HG02970 (cell line): ENCODE measurements around the gene ETS1.

ENCODE experiments used
- ATAC-seq: cut with Tn5 transposase; IDR thresholded peaks from one replicate; pipeline ENCODE4 v1.9.1; 2021; ENCODE audit warnings: mild to moderate bottlenecking, moderate library complexity, moderate number of reproducible peaks; ENCODE audit not compliant: unreplicated experiment, low FRiP score

The ETS1 gene, protein sequence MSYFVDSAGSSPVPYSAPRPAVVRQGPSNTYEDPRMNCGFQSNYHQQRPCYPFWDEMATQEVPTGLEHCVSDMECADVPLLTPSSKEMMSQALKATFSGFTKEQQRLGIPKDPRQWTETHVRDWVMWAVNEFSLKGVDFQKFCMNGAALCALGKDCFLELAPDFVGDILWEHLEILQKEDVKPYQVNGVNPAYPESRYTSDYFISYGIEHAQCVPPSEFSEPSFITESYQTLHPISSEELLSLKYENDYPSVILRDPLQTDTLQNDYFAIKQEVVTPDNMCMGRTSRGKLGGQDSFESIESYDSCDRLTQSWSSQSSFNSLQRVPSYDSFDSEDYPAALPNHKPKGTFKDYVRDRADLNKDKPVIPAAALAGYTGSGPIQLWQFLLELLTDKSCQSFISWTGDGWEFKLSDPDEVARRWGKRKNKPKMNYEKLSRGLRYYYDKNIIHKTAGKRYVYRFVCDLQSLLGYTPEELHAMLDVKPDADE

GRCh38 chr11:128587415-128587814 lies at the start of gene ETS1:
Gene ETS1, minus strand, starts transcription at chr11:128587558. Its CDS starts 14,428 bp downstream, at chr11:128573130.
- no peak for ATAC-seq

- no peak for ATAC-seq
Measured at GRCh38 chr11:128634395-128634794, 47.0 kb upstream of the ETS1 start.

DNA sequence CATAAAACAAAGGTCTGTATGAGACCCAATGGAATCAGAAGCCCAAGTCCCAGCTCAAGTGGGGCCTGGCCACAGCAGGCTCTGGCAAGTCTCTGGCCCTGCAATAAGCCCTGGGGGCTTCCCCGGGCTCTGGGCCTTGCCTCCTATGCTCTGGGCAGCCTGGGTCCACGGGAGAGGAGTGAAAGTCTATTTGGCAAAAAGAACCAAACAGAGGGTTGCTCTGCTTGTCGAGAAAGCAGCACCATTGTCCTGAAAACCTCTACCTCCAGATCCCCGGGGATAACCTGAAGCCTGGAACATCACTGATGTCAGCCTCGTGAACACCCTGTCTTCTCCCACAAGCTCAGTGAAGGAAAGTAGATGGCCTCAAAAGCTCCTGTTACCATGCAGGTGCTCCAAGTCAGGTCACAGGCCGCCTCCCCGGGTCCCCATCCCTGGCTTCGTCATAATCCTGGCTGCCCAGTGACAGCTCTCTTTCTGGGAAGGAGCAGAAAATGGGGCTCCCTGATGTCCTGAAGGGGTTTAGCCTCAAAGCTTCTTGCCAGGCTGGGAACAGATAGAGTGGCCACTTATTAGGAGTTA lies 46.1 kb upstream of the ETS1 start:
- no peak for ATAC-seq

- no peak for ATAC-seq
Measured at GRCh38 chr11:128632141-128632791, 44.9 kb upstream of the ETS1 start.

DNA sequence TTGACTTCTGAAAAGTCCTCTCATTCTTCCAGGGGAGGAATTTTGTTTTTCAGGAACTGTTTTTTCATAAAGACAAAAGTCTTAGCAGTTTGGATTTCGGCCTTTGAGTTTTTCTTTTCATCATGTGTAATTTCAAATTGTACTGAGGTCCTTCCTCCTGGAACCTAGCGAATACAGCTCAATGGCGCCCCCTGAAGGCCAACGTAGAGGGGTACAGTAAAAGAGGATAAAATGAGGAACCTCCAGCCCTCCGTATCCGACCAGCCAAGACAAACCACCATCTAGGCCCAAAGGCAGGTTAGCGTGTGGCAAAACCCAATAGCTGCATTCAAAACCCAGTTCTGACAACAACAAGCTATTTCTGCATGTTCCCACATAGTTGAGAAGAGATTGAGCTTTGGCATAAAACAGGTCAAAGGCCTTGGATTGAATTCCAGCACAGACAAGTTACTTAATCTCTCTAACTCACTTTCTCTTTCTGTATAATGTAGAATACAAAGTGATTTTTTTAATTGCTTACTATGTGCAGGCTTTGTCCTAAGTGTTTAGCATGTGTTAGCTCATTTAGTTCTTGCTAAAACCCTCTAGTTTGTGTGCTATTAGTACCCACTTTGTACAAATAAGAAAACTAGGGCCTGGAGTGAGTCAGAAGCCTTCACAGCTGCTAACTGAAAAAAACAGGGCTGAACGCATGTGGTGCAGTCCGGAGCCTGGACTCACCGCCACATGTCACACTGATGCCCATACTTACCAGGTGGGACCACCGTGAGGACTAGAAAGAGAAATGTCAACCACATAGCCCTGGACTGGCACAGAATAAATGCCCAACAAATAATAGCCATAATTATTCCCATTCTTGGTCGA lies 43.2 kb upstream of the ETS1 start:
- peak; percentile 63 for ATAC-seq

DNA sequence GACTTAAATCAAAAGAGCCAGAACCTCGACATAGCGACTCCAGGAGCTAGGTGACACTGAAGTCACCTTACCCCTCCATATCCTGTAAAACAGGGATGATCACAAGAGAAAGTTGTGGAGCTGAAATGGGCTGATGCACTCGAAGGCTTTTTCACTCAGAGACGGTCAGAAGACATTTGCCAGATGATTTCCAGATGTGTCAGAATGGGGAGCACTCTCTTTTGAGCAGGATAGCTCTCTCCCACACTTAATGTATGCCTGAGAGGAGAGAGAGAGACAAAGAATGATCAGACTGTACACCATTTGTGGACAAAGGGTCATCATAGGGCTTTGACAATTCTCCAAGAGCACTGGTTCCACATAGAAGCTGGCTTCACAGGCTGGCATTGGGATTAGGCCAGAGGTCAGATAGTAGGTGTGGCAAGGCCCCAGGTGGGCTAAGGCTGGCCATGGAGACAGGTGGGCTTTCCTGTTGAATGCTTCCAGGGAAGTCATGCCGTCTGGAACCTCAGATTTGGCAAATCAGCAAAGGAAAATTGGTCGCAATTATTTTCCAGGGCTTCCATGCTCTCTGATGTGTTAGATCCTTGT lies 42.3 kb upstream of the ETS1 start:
- ATAC-seq, result no peak

- ATAC-seq, result no peak
Measured at GRCh38 chr11:128628686-128629085, 41.3 kb upstream of the ETS1 start.

DNA sequence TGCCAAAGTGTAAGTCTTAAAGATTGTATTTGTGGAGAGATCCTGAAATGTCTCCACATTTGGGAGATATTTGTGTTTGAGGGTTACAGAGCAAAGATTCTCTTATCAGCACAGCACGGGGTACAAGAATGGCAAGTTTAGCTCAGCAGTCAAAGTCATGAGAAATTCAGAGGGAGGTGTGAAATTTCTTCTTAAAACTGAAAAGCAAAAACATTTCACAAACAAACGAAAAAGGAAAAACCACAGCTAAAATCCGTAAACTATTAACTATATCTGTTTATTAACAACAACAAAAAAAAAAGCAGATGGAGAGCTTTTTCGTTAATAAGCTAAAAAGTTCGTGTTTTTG lies 40.9 kb upstream of the ETS1 start:
- ATAC-seq, result no peak

DNA sequence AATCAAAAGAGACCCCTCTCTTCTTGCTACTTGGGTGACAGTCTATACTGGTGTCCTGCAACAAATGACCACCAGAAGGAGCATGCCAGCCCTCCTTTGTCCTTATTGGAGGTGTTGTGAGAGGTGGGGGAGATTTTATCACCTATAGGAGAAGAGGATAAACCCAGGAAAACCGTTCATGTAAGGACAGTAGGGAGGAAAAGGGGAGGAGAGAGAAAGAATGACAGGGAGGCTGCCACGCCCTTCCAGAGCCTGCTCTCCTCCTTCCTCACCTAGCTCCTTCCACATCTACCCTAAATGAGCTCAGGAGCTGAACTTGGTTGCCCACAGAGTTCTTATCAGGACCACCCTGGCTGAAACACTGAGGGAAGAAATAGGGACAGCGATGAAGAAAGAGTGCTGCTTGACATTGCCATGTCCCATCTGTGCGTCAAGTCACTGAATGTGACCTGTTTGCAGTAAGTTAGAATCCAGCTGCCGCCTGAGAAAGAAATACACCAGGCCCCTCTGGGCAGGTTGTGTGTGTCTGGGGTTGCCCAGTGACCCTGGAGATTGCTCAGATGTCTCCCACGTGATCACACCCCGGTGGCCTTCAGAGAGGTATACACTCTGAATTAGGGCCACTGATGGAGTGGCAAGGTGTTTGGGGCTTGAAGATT lies 40.4 kb upstream of the ETS1 start:
- no peak for ATAC-seq

- no peak for ATAC-seq
Measured at GRCh38 chr11:128626913-128627665, 39.7 kb upstream of the ETS1 start.

DNA sequence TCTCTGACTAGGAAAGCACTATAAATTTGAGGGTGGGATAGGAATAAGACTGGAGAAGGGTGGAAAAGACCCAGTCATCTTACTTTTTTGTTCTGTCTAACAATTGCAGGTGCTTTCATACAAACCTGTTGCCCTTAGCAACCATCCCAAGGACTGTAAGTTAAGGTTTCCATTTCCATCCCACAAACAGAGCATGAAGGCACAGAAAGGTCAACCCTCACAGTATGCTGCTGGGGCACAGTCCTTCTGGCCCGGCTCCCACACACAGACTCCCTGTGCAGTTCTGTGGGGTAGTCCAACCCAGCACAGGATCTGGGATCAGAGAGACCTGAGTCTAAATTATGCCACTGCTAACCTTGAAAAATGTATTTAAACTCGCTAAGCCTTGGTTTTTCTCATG lies 38.4 kb upstream of the ETS1 start:
- no peak for ATAC-seq

GRCh38 chr11:128625326-128625725 lies 38.0 kb upstream of the ETS1 start:
- no peak for ATAC-seq

DNA sequence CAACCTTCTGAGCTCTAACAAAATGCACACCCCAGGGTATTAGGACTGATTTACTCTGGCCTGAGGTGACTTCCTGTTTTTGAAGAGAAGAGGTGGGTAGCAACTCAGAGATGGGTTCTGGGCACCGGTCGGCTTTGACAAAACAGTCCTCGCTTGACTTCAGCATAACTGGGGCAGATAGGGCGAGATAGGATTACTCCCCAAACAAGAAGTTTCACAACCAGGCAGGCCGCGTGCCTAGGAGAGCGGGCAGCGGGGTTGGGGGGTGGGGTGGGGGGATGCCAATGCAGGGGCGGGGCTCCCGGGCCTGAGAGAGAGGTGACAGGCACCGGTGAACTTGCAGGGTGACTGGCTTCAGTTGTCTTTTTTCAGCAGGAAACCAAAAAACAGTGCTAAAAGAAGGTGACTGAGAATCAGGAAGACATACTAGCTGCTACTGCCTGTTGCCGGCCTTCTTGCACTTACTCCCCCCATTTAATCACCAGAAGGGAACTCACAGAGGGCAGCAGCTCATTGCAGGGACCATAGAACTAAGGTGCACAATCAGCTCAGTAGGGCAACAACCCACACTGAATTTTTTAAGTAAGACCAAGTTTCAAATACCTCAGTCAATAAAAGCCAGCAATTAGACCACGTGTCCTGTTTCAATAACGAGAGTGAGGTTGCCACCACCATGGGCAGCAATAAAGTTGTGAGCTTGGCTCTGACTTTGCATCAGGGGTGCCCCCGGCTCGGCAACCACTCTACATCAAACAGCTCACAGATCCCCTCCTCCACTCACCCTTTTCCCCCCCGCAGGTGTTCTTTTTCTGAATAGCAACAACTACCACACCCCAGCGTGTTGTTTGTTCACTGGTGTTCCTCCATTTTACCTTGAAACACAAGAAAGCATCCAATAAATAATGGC lies 37.2 kb upstream of the ETS1 start:
- no peak for ATAC-seq

DNA sequence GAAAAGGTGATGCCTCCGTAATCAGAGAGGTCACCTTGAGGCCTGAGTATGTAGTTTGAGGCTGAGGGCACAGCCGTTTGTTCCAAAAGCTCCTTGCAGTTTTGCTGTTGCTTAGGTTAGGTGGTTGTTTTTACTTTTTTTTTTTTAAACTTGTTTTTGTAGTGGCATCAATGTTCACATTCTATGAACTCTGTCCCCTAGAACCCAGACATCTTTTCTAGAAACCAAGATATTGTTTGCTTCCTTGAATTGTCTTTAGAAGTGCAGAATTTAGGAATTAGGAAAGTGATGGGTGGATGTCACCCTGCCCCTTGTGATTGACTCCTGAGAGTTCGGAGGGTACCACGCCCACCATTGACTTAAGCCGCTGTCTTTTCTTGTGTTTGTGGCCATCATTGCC lies 35.7 kb upstream of the ETS1 start:
- no peak for ATAC-seq

GRCh38 chr11:128621601-128622501 lies 34.5 kb upstream of the ETS1 start:
- ATAC-seq, result no peak

DNA sequence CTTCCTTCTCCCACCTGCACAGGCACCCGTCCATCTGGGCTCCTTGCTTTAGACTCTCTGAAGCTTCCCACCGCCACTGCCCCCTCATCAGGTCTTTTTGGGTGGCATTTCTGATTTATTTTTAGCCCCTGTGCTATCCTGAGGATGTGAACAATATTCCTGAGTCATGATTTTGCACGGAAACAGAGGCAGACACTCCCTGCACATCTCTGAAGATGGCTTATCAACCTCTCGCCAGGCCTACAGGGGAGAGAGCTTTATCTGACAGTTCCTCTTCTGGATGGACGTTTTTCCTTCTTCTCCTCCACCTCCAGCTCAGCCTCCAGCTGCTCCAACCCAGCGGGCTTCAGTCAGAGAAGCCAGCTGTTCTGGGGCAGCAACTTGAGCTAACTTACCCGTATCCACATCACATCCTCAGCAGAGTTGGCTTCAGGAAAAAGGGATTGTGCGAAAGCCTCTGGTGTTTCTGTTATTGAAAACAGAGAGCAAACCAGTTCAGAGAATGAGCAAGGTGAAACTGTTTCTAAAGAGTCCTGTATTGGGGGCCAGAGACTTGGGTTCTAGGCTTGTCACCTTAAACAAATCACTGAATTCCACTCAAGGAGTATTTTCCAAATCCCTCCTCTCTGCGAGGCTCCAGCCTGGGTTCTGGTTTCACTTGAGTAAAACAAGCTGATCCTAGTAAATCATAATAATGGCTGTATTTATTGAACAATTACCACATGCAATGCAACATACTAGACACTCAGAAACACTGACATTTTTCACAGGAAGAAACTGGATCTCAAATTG lies 33.1 kb upstream of the ETS1 start:
- ATAC-seq, result no peak
